NCI-H526 treated with DMSO at 0.1 percent for 48 hours (cell line): ENCODE results near the gene EXOC1L.

Source experiments
- DNase-seq: peaks from one replicate; lab custom pipeline; 2025; lab: John Stamatoyannopoulos, UW

EXOC1L gene

GRCh38 chr4:55884093-55884850 lies 64.7 kb downstream of the EXOC1L start:
- peak; percentile 29 for DNase-seq

- DNase-seq: no peak
Observed at GRCh38 chr4:55884851-55885219, 65.2 kb downstream of the EXOC1L start.
